ENCODE results near the gene ACACA.

The ACACA gene

GRCh38 chr17:37087683-37088082 is 319.0 kb downstream of the ACACA start:
- no peak overlapping the region for H3K4me3 ChIP-seq (ENCODE audit: low read length)
- no peak for TF ChIP-seq CTCF (conservative IDR thresholded peaks at IDR 0.05; ENCODE audit: low read depth, low read length)
- no peak for DNase-seq (ENCODE audit: low read depth)

- DNase-seq (ENCODE audit: low read depth) = no peak
- no peak for TF ChIP-seq CTCF (conservative IDR thresholded peaks at IDR 0.05; ENCODE audit: low read depth, low read length)
- no peak overlapping the region for H3K4me3 ChIP-seq (ENCODE audit: low read length)
These were observed 319.7 kb downstream of the ACACA start for GRCh38 chr17:37086948-37087347.

- TF ChIP-seq CTCF (conservative IDR thresholded peaks at IDR 0.05; ENCODE audit: low read depth, low read length) = no peak
- H3K4me3 ChIP-seq (ENCODE audit: low read length) = no peak overlapping the region
- DNase-seq (ENCODE audit: low read depth) = no peak
These were observed 320.3 kb downstream of the ACACA start for GRCh38 chr17:37086334-37086733.

GRCh38 chr17:37084372-37084771 is 322.3 kb downstream of the ACACA start:
- no peak for DNase-seq (ENCODE audit: low read depth)
- no peak for TF ChIP-seq CTCF (conservative IDR thresholded peaks at IDR 0.05; ENCODE audit: low read depth, low read length)
- no peak overlapping the region for H3K4me3 ChIP-seq (ENCODE audit: low read length)

- no peak overlapping the region for H3K4me3 ChIP-seq (ENCODE audit: low read length)
- no peak for DNase-seq (ENCODE audit: low read depth)
- TF ChIP-seq CTCF (conservative IDR thresholded peaks at IDR 0.05; ENCODE audit: low read depth, low read length) = no peak
These were observed 323.2 kb downstream of the ACACA start for GRCh38 chr17:37083456-37083855.

- TF ChIP-seq CTCF (conservative IDR thresholded peaks at IDR 0.05; ENCODE audit: low read depth, low read length) = no peak
- no peak for DNase-seq (ENCODE audit: low read depth)
- H3K4me3 ChIP-seq (ENCODE audit: low read length) = no peak overlapping the region
These were observed 323.7 kb downstream of the ACACA start for GRCh38 chr17:37082985-37083384.

- no peak overlapping the region for H3K4me3 ChIP-seq (ENCODE audit: low read length)
- TF ChIP-seq CTCF (conservative IDR thresholded peaks at IDR 0.05; ENCODE audit: low read depth, low read length) = peak; percentile 9
- no peak for DNase-seq (ENCODE audit: low read depth)
These were observed 324.2 kb downstream of the ACACA start for GRCh38 chr17:37082311-37082860.

Data from retinal pigment epithelial cell (primary cell).